GM19043 (cell line): ENCODE data around the gene RGS11.

Experiments used
- ATAC-seq: cut with Tn5 transposase; IDR thresholded peaks from one replicate; pipeline ENCODE4 v1.9.1; 2021; ENCODE audit warnings: low read depth; ENCODE audit not compliant: unreplicated experiment

RGS11 gene

DNA sequence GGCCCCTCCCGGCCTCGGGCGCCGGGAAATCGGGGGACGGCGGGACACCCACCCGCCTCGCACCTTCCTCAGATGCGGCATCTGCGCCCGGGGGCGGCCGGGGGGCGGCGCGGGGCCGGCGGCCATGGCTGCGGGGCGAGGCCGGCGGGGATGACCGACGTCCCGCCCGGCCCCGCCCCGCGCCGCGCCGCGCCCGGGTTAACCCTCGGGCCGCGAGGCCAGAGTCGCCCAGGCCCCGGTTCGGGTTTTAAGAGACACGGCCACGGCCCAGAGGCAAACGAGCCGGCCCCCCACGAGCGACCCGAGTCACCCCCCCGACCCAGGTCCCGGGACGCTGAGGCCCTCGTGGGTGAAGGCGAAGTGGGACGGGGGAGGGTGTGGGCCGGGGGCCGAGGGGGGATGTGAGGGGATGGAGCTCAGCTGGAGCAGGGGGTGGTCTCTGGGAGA is at the start of gene RGS11:
Gene RGS11 (minus strand): TSS at position 159 of the 447 bp plus-strand sequence. CDS start 33 bp downstream, at position 126.
- no peak for ATAC-seq

DNA sequence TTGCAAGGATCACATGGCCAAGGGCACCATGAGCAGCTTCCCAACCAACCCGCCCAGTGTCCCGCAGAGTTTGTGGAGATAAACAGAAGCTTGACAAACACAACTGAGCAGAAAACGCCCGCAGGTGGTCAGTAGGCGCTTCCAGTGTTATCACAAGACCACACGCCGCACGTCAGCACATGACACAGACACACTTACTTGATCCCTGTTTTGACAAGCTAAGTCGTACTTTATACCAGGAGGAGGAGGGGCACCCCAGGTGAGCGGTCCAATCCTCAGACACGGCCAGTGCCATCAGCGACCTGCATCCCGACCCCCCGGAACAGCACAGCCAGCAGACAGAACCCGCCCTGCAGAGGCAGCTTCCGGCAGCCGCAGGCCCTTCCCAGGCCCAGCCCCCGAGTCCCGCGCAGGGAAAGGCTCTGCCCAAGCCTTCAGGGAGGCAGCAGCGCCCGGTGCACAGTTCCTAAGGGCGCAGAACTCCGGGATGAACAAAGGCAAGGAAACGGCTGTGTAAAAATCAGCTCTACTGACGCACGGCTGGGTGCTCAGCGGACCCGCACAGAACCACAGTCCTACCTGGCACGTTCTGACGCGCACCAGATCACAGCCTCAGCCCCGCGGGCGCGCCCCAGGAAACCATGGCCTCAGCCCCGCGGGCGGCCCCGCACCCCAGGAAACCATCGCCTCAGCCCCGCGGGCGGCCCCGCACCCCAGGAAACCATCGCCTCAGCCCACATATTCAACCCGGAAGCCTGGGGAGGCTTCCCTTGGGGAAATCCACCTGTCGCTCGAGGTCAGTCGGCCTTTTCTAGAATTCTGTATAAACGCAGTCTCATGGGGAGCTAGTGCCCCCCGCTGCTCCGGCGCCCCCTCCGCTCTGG is 48.9 kb upstream of the RGS11 start:
- no peak for ATAC-seq

DNA sequence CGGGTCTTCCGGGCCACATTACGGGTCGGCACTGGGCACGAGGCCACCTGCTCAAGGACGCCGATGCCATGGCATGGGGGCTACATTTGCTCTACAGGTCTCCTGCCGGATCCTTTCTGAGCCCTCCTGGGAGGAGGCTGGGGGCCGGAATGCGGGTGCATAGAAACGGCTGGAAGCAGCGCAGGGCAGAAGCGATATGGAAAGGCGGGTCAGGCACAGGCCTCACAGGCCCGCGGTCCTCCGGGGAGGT is 48.4 kb upstream of the RGS11 start:
- ATAC-seq = no peak

DNA sequence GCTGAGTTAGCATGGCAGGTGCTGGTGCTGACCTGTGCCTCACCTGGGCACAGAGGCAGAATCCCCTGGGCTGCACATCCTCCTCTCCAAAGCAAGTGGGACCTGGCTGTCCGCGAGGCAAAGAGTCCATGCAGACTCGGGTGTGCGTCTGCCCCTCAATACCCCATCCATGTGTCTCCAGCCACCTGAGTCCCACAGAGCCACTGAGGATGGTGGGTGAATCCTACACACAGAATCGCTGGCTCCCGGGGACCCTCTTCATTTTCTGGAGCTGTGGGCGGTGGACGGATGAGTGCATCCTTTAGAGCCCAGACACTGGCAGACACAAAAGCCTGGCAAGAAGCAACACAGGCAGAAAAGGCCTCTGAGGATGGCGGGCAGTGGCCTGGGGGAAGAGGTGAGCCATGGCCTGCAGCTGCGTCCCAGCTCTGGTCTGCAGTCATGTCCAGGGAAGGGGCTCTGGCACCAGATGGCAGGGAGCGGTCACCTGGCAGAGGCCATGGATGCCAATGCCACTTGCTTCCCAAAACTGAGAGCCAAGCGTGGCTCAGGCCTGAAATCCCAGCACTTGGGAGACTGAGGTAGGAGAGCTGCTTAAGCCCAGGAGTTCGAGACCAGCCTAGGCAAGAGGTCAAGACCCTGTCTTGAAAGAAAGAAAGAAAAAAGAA is 46.9 kb upstream of the RGS11 start:
- ATAC-seq = no peak

DNA sequence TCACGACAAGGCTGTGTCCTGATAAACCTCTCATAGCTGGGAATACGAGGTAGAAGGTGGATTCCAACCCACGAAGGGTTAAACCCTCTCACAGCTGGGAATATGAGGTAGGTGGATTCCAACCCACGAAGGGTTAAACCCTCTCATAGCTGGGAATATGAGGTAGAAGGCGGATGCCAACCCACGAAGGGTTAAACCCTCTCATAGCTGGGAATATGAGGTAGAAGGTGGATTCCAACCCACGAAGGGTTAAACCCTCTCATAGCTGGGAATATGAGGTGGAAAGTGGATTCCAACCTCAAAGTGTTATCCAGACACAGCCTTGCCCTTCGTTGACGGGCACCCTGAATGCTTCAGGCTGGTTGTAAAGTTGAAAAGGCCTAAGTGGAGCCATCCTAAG is 45.8 kb upstream of the RGS11 start:
- ATAC-seq = no peak

DNA sequence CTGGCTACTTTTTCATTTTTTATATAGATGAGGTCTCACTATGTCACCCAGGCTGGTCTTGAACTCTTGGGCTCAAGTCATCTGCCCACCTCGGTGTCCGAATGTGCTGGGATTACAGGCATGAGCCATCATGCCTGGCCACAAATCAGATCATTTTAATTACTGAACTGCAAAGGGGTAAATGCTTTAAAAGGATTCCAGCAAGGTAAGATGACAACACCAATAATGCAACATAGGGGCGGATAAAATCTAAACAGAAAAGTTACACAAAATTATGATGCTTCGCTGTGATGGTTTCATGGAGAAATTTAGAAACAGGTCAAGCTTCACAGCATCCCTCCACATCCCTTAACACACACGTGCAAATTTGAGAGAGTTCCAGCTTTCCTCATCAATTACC is 44.5 kb upstream of the RGS11 start:
- no peak for ATAC-seq

DNA sequence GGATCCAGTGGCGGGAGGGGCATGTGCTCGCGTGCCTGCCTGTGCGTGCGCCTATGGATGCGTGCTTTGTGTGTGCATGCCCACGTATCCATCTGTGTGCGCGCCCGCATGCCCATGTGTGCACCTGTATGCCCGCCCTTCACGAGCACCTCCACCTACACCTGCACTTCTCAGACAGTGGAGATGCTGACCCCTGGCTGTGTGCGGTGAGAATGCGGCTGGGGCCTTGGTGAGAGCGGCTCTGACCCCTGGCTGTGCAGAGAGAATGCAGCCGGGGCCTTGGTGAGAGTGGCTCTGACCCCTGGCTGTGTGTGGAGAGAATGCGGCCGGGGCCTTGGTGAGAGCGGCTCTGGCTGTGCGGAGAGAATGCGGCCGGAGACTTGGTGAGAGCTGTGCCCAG is 42.9 kb upstream of the RGS11 start:
- no peak for ATAC-seq

DNA sequence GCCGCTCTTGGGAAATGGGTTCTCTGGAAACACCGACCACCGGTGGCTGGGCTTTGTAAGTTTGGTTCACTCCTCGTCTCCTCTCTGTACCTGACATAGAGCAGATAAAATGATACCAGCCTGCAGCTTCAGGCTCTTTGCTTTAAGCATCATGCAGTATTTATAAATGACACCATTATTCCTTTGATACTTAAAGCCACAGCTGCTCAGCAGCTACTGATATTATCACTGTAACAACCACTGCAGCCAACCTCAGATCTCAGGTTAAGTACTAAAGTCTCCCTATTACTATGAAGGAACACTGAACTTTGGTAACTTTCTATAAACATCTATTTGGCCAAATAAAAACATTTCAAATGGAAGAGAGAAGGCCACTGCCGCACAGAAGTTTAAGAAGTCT is 41.8 kb upstream of the RGS11 start:
- ATAC-seq = no peak

DNA sequence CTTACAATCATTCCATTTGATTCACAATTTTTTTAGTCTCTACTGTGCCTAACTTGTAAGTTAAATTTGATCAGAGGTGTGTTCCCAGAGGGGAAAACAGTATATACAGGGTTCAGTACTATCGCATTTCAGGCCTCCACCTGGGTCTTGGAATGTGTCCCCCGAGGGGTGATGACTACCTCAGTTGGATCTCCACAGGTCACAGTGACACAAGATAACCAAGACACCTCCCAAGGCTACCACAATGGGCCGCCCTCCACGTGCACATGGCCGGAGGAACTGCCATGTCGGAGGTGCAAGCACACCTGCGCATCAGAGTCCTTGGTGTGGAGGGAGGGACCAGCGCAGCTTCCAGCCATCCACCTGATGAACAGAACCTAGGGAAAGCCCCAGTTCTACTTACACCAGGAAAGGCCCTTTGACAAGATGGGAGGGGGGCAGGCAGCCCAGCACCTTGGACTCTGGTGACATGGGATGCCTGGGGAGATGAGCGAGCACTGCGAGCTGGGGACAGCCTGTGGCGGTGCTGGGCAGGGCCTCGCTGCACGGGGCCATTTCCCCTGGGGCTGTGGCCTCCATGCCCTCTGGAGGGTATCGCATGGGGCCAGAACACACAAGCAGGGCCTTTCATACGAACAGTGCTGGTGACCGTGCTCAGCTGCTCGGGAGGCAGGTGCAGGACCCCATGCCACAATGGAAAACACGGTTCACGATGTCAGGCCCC is 41.2 kb upstream of the RGS11 start:
- ATAC-seq = no peak

DNA sequence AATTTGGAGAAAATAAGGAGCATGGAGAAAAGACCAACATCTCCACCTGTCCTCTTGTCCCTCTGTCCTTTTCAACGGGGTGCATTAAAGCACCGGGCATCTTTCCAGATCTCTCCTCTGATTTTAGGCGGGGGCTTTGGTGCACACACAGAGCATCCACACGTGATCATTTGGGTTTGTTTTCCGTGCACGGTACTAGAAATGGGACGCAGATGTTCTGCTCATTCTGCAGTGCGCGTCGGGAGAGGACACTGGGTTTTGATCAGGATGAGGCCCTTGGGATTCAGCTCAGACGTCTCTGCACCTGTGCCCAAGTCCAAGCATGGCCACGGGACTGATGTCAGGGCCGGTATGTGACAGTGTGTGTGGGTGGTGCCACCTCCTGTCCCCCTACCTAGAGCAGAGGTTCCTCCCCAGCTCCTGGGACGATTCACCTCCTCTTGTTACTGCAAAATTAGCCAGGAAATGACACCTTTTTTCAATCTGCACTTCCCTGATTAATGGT is 39.1 kb upstream of the RGS11 start:
- no peak for ATAC-seq

DNA sequence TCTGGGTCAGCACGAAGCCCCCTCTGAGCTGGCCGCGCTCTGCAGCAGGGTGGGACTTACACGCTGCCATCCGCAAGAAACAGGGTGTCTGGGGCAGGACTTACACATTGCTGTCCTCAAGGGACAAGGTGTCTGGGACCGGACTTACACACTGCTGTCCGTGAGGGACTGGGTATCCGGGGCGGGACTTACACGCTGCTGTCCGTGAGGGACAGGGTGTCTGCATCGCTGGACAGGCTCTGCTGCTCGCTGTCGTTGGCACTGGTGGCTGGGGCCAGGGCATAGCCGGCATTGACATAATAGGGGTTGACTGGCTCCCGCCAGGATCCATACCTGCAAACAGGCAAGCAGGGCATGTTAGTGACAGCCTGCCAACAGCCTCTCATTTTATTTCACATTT is 38.6 kb upstream of the RGS11 start:
- no peak for ATAC-seq

DNA sequence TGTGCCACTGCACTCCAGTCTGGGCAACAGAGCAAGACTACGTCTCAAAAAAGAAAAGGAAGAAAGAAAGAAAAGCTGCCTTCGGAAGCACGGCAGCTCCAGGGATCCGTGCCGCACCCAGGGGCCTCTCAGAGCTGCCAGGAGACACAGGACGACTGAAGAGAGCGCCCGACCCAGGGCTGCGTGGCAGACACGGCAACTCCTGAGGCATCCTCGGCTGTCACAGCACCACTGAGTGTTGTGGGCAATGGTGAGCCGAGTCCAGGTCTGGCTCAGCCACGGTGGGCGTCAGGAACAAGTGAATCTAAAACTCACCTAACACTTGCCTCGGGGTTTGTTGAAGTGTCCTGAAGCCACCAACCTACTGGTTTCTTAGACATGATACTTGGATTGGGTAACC is 36.0 kb upstream of the RGS11 start:
- ATAC-seq = no peak

DNA sequence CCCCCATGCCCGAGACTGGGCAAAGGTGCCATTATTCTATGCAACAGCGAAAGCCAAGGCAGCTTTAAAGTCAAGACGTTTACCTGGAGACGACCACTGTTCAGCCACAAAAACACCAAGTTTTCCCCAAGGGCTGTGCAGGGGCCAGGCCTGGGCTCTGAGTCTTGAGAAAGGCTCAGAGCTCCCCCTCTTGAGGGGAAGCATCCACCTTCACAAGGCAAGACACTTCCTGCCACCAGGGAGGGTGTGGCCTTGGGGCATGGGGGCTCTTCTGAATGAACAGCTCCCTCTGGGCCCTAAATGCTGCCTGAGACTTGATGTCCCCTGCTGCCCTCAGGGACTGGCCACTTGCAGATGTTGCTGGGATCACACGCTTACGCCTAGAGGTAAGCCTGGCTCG is 33.7 kb upstream of the RGS11 start:
- no peak for ATAC-seq

DNA sequence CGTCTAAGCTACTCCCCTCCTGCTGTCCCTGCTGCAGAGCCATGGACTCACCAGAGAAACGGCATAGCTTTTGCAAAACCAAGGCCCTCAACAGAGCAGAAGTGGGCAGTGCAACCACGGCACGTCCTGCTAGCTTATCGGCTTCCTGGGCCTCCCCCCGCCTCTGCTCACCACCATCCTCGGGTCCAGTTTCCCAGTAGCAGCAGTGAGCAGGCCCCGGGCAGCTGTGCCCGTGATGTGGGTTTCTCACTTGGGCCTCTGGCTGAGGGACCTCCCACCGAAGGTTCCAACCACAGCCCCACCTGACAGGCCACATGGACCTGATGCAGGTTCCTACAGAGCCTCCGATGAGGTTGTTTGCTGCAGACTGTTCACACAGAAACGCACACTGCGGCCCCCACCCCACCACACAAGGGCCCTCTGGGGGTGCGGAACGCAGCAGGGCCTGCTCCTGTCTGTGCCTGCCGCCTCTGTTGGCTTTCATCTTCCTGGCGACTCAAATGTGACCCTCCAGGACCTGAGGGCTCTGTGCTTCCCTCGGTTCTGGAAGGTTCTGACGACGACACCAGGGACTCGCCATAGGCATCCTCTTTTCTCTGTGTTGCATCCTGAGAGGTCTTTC is 32.1 kb upstream of the RGS11 start:
- no peak for ATAC-seq

DNA sequence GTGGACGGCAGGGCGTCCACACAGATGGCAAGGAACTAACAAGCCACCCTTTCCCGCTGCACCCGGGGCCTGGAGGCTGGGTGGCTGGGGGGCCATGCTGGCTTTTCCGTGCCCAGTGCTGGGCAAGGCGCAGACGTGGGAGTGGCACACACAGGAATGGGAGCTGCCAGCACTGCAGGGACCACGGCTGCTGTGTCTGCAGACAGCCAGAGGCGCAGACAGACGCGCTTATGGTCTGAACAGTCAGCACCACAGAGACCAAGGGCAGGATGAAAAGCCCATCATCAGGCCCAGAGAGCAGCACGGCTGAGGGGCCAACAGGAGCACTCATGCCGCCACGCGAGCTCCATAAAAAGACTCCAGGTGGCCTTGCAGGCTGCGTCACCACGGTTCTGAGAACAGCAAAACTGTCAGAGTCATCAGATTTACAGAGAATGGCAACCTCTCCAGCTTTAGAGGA is 31.2 kb upstream of the RGS11 start:
- ATAC-seq = no peak

DNA sequence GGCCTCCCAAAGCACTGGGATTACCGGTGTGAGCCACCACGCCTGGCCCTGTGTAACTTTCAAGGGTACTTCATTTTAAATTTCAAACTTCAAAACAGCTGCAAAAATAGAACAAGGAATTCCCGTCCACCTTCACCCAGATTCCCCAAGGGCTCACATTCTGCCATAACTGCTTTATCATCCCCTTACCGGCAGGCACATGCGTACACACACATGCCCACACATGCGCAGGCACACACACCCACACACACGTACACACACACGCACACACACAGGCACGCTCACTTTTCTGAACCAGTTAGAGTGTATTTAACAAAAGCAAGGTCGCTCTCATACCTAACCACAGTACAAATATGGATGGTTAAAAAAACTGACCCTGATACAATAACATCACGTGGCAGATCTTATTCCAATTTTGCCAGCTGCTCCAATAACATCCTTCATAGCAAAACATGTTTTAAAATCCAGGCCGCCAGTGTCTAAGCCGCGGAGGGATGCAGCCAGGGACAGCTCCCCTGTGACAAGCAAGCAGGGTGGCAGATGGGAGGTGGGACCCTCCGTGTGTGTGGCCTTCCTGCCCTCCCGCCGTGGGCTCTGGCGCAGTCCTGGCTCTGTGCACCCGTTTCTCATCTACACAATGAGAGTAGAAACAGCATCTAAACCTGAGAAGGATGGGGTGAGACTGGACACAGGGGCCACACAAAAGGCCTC is 30.3 kb upstream of the RGS11 start:
- no peak for ATAC-seq

DNA sequence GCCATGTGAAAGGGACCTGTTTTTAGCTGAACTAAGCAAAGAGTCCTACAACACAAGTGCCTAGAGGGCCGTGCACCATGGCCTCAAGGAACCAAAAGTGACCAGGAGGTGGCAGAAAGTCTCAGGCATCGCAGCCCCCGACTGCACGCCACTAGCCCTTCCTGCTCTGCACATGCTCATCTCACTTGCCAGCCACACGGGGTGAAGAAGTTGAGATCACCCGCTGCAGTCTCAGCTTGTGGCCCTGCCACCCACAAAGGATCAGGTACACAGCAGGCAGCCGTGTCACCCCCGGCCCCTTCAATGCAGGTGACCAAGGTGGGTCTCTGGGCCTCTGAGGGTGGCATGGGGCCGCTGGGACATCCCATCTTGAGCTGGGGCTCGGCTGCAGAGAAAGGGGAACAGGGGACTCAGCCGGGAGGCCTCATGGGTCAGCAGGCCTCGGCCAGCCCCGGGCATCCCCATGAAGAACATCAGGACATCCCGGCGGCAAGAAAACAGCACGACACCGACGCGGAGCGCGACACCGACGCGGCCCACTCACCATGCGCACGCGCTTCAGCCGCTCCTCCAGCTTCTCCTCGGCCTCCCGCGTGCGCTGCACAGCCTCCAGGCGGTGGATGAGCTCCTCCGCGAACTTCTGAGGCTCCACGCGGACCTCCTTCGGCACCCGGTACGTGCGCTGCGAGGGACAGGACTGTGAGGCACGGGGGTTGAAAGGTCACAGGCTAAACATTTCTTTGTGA is 28.2 kb upstream of the RGS11 start:
- ATAC-seq = no peak

DNA sequence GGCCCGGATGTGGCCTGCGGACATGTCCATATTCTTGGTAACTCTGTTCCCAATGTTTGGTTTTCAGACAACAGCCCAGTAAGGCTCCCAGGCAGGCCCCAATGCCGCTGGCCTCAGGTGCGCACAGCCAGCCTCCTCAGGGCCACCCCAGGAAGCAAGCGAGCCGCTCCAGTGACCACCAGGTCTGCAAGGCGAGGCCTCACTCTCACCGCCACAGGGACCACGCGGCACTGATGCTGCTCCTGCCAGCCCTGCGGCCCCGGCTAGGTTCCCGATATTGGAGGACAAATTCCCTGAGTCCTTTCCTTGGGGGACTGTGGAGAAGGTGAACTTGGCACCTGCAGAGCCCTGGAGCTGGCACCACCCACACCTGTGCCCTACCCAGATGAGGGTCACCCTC is 26.2 kb upstream of the RGS11 start:
- ATAC-seq = no peak

DNA sequence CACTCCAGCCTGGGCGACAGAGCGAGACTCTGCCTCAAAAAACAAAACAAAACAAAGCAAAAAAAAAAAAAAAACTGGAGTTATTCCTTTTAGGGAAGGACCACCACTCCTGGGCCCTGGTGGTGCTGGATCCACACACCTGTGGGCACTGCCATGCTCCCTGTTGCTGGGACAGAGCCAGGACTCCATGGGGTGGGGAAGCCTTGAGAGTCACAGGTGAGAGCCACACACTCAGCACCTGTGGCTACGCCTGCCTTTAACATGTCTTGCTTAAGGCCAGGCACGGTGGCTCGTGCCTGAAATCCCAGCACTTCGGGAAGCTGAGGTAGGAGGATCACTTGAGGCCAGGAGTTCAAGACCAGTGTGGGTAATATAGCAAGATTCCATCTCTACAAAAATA is 25.5 kb upstream of the RGS11 start:
- ATAC-seq = no peak

DNA sequence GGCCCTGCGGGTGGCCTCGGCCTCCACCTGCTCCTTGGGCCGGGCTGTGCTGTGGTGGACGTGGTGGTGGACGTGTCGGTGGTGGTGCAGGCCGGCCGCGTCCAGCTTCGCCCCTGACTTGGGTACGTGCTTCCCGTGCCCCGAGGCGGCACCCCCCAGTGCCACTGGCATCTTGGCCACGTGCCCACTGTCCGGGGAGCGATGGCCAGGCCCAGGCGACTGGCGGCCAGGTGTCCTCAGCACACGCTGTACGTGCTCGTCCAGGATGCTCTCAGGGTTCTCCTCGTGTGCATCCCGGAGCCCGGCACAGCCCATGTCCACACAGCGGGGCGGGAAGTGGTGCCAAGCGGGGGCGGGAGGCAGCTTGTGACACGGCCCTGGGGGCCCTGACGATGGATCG is 22.1 kb upstream of the RGS11 start:
- ATAC-seq = no peak
